ENCODE data around the gene FBXL19.

The FBXL19 gene

DNA sequence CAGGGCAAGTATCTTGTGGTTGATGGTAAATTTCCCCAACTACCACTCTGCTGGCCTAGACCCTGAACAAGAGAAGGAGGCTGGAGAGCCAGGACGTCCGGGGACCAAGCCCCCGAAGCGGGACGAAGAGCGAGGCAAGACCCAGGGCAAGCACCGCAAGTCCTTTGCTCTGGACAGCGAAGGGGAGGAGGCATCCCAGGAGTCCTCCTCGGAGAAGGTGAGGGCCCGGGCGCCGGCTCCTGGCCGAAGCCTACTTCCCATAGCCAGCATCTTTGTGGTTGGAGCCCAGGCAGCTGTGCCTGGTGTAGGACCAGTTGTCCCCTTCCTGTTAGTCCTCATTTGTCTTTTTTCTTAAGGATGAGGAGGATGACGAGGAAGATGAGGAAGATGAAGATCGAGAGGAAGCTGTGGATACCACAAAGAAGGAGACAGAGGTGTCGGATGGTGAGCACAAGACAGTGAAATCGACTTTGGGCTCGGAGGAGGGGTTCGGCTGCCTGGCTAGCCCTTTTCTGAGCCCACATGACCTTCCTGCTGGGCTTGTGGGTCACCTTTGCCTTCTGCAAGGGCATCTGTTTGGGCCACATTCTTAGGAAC lies 46.0 kb downstream of the FBXL19 start:
- no peak for DNase-seq
- peaks cover 3% of the 10 kb centered on the region for H3K4me1 Mint-ChIP-seq (ENCODE audit: low read depth)
- H3K9me3 Mint-ChIP-seq: no peaks in the 10 kb centered on the region
- peaks cover 95% of the 10 kb centered on the region for H3K36me3 Mint-ChIP-seq (ENCODE audit: low read depth)
- no peaks in the 10 kb centered on the region for H3K27me3 Mint-ChIP-seq
- H3K4me3 Mint-ChIP-seq: no peak overlapping the region
- H3K27ac Mint-ChIP-seq: no peak overlapping the region

DNA sequence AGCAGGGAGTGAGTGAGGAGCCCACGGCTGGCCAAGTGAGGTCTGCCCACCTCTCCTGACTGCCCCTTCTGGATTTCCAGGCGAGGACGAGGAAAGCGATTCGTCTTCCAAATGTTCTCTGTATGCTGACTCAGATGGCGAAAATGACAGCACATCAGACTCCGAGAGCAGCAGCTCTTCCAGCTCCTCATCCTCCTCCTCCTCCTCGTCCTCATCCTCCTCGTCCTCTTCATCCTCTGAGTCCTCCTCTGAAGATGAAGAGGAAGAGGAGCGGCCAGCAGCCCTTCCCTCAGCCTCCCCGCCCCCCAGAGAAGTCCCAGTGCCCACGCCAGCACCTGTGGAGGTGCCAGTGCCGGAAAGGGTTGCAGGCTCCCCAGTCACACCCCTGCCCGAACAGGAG lies 47.9 kb downstream of the FBXL19 start:
- Mint-ChIP-seq H3K27ac (no peak overlapping the region), H3K27me3 (no peaks in the 10 kb centered on the region), H3K9me3 (no peaks in the 10 kb centered on the region), H3K4me1 (ENCODE audit: low read depth) (peaks cover 3% of the 10 kb centered on the region), H3K4me3 (no peak overlapping the region), H3K36me3 (ENCODE audit: low read depth) (peaks cover 95% of the 10 kb centered on the region)
- no peak for DNase-seq

DNA sequence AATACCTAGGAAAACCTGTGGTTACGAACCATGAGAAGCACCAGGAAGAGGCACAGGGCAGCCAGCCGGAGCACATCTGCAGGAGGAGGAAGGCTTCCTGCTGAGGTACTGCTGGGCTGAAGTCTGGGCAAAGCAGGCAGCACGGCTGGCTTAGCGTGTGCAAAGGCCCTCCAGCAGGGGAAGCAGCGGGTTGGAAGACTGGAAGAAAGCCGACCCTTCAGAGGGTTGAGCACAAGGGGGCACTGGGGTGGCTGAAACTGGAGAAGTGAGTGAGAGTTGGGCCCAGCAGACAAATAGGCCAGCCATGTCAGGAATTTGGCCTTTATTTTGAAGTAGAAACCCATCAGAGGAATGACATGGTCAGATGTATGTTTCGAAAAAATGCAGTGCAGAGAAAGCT lies 49.5 kb downstream of the FBXL19 start:
- Mint-ChIP-seq H3K27me3 (no peaks in the 10 kb centered on the region), H3K4me3 (no peak overlapping the region), H3K9me3 (no peaks in the 10 kb centered on the region), H3K4me1 (ENCODE audit: low read depth) (peaks cover 3% of the 10 kb centered on the region), H3K36me3 (ENCODE audit: low read depth) (peaks cover 95% of the 10 kb centered on the region), H3K27ac (peak overlapping the region; percentile 67)
- no peak for DNase-seq

DNA sequence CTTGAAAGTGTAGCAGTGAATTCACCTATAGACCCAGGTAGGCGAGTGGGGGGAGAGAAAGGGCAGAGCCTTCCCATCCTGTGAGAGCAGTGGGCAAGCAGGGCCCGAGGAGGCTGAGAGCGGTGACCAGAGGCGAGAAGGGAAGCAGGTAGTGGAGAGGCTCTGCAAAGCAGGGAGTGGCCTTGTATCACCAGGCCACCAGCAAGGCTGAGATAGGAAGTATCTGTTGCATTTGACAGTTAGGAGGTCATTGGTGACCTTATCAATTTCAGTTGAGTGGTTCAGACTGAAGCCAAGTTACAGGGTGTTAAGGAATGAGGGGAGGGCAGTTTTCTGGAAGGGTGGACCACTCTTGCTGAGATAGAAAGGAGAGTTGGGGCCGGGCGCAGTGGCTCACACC lies 51.0 kb downstream of the FBXL19 start:
- DNase-seq: no peak
- Mint-ChIP-seq H3K27ac (no peak overlapping the region), H3K36me3 (ENCODE audit: low read depth) (peaks cover 97% of the 10 kb centered on the region)

DNA sequence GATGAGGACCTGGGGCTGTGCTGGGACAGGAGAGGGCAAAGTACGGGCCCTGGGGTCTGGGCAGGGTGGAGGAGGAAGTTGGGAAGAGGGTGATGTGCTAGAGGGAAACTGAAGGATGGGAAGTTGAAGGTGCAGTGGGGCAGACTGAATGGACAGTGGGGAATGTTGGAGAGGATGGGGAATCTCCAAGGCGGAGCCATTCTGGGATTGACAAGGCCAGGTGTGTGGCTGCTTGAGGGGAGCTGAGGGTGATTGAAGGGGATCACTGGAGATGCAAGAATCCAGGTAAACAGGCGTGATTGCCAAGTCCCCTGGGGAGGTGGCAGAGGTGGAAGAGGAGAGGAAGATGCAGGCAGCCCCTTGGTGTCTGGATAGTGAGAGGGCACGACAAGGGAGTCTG lies 53.1 kb downstream of the FBXL19 start:
- no peak overlapping the region for H3K4me3 Mint-ChIP-seq
- no peaks in the 10 kb centered on the region for H3K9me3 Mint-ChIP-seq
- peak overlapping the region; percentile 30 for H3K27ac Mint-ChIP-seq
- no peak for DNase-seq
- peaks cover 3% of the 10 kb centered on the region for H3K4me1 Mint-ChIP-seq (ENCODE audit: low read depth)
- H3K36me3 Mint-ChIP-seq (ENCODE audit: low read depth): peaks cover 90% of the 10 kb centered on the region
- H3K27me3 Mint-ChIP-seq: no peaks in the 10 kb centered on the region

More for the DNA sequence above, 51.0 kb downstream of the FBXL19 start:
- no peak overlapping the region for H3K4me3 Mint-ChIP-seq
- peaks cover 3% of the 10 kb centered on the region for H3K4me1 Mint-ChIP-seq (ENCODE audit: low read depth)
- no peaks in the 10 kb centered on the region for H3K27me3 Mint-ChIP-seq
- H3K9me3 Mint-ChIP-seq: no peaks in the 10 kb centered on the region

DNA sequence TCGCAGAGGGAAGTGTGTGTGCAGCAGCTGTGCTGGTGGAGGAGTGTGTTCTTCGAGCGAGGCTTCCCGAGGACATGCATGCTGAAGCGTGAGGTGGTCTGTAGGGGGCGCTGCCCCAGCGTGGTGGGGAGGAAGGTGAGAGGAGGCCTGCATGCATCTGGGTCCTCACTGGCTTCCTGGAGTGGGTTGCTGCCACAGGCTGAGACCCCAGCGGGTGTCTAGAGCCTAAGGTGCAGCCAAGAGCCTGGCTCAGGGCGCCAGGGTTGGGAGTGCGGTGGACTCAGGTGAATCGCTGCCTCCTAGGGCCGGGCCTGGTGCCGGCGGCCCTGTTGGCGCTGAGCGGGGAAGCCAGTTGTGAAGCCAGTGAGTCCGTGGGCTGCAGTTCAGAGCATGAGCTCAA lies 54.1 kb downstream of the FBXL19 start:
- Mint-ChIP-seq H3K9me3 (no peaks in the 10 kb centered on the region), H3K27ac (peak overlapping the region; percentile 27), H3K27me3 (no peaks in the 10 kb centered on the region), H3K4me1 (ENCODE audit: low read depth) (peaks cover 3% of the 10 kb centered on the region), H3K36me3 (ENCODE audit: low read depth) (peaks cover 88% of the 10 kb centered on the region), H3K4me3 (no peak overlapping the region)
- DNase-seq: peak; percentile 41

DNA sequence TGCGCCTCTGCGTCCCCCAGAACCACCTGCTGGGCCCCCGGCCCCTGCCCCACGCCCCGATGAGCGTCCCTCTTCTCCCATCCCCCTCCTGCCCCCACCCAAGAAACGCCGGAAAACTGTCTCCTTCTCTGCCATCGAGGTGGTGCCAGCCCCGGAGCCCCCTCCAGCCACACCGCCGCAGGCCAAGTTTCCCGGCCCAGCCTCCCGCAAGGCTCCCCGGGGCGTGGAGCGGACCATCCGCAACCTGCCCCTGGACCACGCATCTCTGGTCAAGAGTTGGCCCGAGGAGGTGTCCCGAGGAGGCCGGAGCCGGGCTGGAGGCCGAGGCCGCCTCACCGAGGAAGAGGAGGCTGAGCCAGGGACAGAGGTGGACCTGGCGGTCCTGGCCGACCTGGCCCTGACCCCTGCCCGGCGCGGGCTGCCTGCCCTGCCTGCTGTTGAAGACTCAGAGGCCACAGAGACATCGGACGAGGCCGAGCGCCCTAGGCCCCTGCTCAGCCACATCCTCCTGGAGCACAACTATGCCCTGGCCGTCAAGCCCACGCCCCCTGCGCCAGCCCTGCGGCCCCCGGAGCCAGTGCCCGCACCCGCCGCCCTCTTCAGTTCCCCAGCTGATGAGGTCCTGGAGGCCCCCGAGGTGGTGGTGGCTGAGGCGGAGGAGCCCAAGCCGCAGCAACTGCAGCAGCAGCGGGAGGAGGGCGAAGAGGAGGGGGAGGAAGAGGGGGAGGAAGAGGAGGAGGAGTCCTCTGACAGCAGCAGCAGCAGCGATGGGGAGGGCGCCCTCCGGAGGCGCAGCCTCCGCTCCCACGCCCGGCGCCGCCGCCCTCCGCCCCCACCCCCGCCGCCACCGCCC lies 56.0 kb downstream of the FBXL19 start:
- H3K4me3 Mint-ChIP-seq: no peak overlapping the region
- peaks cover 2% of the 10 kb centered on the region for H3K4me1 Mint-ChIP-seq (ENCODE audit: low read depth)
- H3K36me3 Mint-ChIP-seq (ENCODE audit: low read depth): peaks cover 88% of the 10 kb centered on the region
- H3K9me3 Mint-ChIP-seq: no peaks in the 10 kb centered on the region
- no peak overlapping the region for H3K27ac Mint-ChIP-seq
- DNase-seq: no peak
- no peaks in the 10 kb centered on the region for H3K27me3 Mint-ChIP-seq

DNA sequence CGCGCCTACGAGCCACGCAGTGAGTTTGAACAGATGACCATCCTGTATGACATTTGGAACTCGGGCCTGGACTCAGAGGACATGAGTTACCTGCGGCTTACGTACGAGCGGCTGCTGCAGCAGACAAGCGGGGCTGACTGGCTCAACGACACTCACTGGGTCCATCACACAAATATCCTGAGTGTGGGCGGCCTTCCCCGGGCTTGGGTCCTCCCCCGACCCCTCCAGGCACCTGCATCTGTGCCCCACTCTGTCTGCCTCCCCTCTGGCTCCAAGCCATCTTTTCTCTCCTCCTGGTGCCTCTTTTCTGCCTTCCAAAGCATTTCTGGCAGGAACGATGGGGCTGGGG lies 56.6 kb downstream of the FBXL19 start:
- H3K36me3 Mint-ChIP-seq (ENCODE audit: low read depth): peaks cover 85% of the 10 kb centered on the region
- no peaks in the 10 kb centered on the region for H3K27me3 Mint-ChIP-seq
- H3K4me1 Mint-ChIP-seq (ENCODE audit: low read depth): peaks cover 4% of the 10 kb centered on the region
- DNase-seq: no peak
- H3K9me3 Mint-ChIP-seq: no peaks in the 10 kb centered on the region
- no peak overlapping the region for H3K27ac Mint-ChIP-seq
- H3K4me3 Mint-ChIP-seq: no peak overlapping the region

DNA sequence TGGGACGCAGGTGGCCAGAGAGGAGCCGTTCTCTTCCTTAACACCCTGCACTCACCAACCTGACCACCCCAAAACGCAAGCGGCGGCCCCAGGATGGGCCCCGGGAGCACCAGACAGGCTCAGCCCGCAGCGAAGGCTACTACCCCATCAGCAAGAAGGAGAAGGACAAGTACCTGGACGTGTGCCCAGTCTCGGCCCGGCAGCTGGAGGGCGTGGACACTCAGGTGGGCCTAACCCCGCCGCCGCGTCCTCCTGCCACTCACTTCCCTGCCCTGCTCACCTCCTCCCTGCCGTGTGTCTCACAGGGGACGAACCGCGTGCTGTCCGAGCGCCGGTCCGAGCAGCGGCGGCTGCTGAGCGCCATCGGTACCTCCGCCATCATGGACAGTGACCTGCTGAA lies 57.1 kb downstream of the FBXL19 start:
- no peak for DNase-seq
- H3K27me3 Mint-ChIP-seq: no peaks in the 10 kb centered on the region
- no peak overlapping the region for H3K4me3 Mint-ChIP-seq
- peaks cover 6% of the 10 kb centered on the region for H3K4me1 Mint-ChIP-seq (ENCODE audit: low read depth)
- H3K36me3 Mint-ChIP-seq (ENCODE audit: low read depth): peaks cover 85% of the 10 kb centered on the region
- no peaks in the 10 kb centered on the region for H3K9me3 Mint-ChIP-seq
- no peak overlapping the region for H3K27ac Mint-ChIP-seq

DNA sequence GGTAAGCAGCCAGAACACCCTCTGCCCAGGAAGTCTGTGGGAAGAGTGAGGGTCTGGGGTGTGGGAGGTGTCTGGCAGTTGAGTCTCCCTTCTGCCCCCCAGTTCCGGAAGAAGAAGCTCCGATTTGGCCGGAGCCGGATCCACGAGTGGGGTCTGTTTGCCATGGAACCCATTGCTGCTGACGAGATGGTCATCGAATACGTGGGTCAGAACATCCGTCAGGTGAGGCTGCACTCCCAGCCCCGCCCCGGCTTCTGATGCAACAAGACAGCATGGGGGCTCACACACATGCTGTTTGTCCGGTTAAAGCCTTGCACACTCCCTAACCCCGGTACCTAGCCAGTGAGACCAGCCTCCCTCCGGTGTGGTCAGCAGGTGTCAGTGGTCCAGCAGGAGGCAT lies 57.6 kb downstream of the FBXL19 start:
- Mint-ChIP-seq H3K27me3 (no peaks in the 10 kb centered on the region), H3K36me3 (ENCODE audit: low read depth) (peaks cover 85% of the 10 kb centered on the region), H3K9me3 (no peaks in the 10 kb centered on the region), H3K4me1 (ENCODE audit: low read depth) (peaks cover 6% of the 10 kb centered on the region), H3K27ac (no peak overlapping the region), H3K4me3 (no peak overlapping the region)
- no peak for DNase-seq

DNA sequence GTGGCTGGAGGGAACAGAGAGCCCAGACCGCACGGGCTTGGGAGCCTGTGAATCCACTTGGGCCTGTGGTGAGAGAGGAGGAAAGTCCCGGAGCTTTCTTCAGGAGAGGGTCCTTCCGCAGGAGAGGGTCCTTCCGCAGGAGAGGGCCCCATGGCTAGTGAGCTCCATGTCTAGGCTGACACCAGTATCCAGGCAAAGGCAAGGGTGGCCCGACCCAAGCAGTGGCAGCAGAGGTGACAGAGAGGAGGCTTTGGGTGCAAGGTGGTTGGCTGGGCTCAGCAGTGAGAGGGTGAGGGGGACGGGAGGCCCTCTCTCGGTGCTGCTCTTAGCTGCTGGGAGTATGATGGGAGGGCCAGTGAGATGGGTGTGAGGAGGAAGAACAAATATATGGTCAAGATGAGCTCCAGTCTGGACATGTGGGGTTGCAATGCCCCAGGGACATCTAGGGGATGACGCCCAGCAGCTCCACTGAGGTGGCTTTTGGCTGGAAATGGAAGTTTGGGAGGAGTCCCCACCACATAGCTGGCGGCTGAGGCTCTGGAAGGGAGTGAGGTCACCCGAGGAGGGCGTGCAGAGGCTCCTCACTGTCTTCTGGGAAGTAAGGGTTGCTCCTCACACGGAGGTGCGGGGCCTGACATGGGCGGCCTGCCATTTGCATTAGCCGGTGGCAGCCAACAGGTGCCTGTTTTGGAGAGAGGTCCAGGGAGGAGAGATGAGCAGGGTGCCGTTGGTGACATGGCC lies 59.3 kb downstream of the FBXL19 start:
- Mint-ChIP-seq H3K9me3 (no peaks in the 10 kb centered on the region), H3K27ac (no peak overlapping the region)

DNA sequence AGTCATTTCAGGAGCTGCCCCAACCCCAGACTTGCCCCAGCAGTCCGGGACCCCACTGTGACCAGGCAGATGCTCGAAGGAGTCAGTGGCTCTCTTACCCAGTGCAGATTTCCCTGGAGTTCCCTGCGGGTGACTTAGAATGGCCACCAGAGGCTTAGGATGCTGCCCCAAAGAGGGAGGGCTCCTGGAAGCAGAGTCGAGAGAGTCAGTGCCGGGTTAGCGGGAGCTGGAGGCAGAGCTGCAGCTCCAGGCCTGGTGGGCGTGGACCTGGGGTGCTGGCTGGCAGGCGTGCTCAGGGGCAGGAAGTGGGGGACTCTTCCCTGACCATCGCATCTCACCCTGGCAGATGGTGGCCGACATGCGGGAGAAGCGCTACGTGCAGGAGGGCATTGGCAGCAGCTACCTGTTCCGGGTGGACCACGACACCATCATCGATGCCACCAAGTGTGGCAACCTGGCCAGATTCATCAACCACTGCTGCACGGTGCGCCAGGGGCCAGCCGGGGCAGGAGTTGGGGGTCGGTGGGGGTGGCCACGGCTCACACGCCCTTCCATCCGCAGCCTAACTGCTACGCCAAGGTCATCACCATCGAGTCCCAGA lies 60.0 kb downstream of the FBXL19 start:
- no peak for DNase-seq
- H3K9me3 Mint-ChIP-seq: no peaks in the 10 kb centered on the region
- H3K4me1 Mint-ChIP-seq (ENCODE audit: low read depth): peaks cover 6% of the 10 kb centered on the region
- no peak overlapping the region for H3K4me3 Mint-ChIP-seq
- H3K36me3 Mint-ChIP-seq (ENCODE audit: low read depth): peaks cover 75% of the 10 kb centered on the region
- H3K27ac Mint-ChIP-seq: no peak overlapping the region
- H3K27me3 Mint-ChIP-seq: no peaks in the 10 kb centered on the region

More for the DNA sequence above, 59.3 kb downstream of the FBXL19 start:
- peaks cover 82% of the 10 kb centered on the region for H3K36me3 Mint-ChIP-seq (ENCODE audit: low read depth)
- H3K27me3 Mint-ChIP-seq: no peaks in the 10 kb centered on the region
- no peak for DNase-seq
- peaks cover 6% of the 10 kb centered on the region for H3K4me1 Mint-ChIP-seq (ENCODE audit: low read depth)
- no peak overlapping the region for H3K4me3 Mint-ChIP-seq

DNA sequence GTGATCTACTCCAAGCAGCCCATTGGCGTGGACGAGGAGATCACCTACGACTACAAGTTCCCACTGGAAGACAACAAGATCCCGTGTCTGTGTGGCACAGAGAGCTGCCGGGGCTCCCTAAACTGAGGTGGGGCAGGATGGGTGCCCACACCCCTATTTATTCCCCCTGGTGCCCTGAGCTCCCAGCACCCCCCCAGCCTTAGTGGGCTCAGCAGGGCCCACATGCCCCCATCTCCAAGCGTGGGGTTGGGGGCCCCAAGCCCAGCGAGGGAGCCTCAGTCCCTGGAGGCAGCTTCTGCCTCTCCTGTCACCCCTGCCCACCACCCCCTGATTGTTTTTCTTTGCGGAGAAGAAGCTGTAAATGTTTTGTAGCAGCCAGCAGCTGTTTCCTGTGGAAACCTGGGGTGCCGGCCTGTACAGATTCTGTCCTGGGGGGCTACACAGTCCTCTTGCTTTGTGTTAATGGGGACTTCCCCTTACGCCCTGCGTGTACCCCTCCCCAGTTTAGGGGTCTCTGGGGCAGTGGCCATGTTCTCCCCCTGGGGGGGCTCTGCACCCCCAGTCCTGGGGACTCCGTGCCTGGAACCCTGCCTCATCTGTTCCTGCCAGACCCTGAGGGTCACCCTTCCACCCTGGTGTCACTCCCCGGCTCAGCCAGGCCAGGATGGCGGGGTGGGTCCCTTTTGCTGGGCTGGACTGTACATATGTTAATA lies 60.7 kb downstream of the FBXL19 start:
- Mint-ChIP-seq H3K4me3 (no peak overlapping the region), H3K9me3 (no peaks in the 10 kb centered on the region), H3K36me3 (ENCODE audit: low read depth) (peaks cover 68% of the 10 kb centered on the region), H3K27ac (no peak overlapping the region), H3K27me3 (no peaks in the 10 kb centered on the region), H3K4me1 (ENCODE audit: low read depth) (peaks cover 6% of the 10 kb centered on the region)
- DNase-seq: no peak

DNA sequence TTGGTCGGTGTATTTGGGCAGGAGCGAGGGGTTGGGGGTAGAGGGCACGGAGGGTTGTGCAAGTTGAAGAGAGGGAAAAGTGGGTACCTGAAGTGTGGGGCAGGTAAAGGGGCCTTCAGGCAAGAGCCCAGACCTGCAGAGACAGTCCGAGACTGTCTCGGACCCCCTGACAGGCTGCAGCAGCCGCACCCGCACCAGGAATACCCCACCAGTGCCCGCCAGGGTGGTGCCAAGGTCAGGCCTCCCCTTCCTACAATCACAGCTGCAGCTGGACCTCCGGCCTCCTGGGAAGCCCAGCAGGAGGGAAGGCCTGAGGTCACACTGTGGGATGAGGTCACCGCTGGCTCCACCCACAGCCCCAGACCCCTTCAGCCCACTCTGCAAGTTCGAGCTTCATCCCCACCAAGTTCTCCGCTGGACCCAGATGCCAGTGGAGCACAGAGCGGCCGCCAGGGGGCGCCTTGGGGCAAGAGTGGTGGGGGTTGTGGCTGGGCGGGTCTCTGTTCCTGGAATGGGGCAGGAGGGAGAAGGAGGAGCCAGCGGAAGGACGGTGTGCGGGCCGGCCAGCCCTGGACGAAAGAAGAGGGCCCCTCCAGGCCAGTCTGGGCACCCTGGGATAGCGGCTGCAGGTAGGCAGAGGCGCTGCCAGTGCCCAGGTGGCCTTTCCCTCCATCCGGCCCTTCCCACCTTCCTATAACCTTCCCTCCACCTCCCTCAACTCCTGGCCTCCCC lies 61.5 kb downstream of the FBXL19 start, which contains the start of gene HSD3B7:
Gene HSD3B7, plus strand, starts transcription at position 539 of the 732 bp plus-strand sequence. CDS start 452 bp downstream, outside the sequence.
- Mint-ChIP-seq H3K27me3 (no peaks in the 10 kb centered on the region), H3K9me3 (no peaks in the 10 kb centered on the region), H3K4me1 (ENCODE audit: low read depth) (peaks cover 6% of the 10 kb centered on the region), H3K4me3 (no peak within 1 kb of the TSS), H3K36me3 (ENCODE audit: low read depth) (peaks cover 68% of the 10 kb centered on the region), H3K27ac (no peak within 1 kb of the TSS)
- peak; percentile 88 for DNase-seq
